Keratinocyte (primary cell): Measurements from ENCODE around the gene MIER2. TPM values are rescaled to one million over a fixed set of nuclear protein-coding genes. Genes with fewer than 3 reads are reported as not detected.

Experiments used
- DNase-seq: peaks from one replicate; pipeline ENCODE4 v3.0.0-alpha.2; 2011; ENCODE audit warnings: low read depth, missing footprints, low spot score
- FAIRE-seq: peaks from 2 replicates; lab custom pipeline; 2011; peaks lifted over from hg19 to GRCh38; lab: Jason Lieb, UNC
- H2AFZ ChIP-seq: 2 replicates; pipeline ENCODE4 v1.6.0; 2012; ENCODE audit warnings: low read length, control low read depth, inconsistent platforms; ENCODE audit not compliant: control insufficient read depth
- H3K27ac ChIP-seq: 2 replicates; pipeline ENCODE4 v1.5.1; 2011; ENCODE audit warnings: low read length; ENCODE audit not compliant: control insufficient read depth, insufficient read depth
- H3K27me3 ChIP-seq: 3 replicates; pipeline ENCODE4 v1.6.0; 2011; ENCODE audit warnings: low read length; ENCODE audit not compliant: control insufficient read depth, insufficient read depth; ENCODE audit errors: extremely low read depth
- H3K36me3 ChIP-seq, 2 experiments: 2 replicates in 1 of 2; 3 replicates in 1 of 2; pipeline ENCODE4 v1.5.1; 2011; ENCODE audit warnings: low read length in 2 of 2, mild to moderate bottlenecking in 1 of 2; ENCODE audit not compliant: control insufficient read depth in 2 of 2, insufficient read depth in 2 of 2; ENCODE audit errors: extremely low read depth in 1 of 2
- H3K4me1 ChIP-seq: 3 replicates; pipeline ENCODE4 v1.5.1; 2011; ENCODE audit warnings: low read length; ENCODE audit not compliant: control insufficient read depth, insufficient read depth; ENCODE audit errors: extremely low read depth
- H3K4me2 ChIP-seq: 3 replicates; pipeline ENCODE4 v1.6.0; 2011; ENCODE audit warnings: low read depth, low read length; ENCODE audit not compliant: control insufficient read depth, insufficient read depth; ENCODE audit errors: extremely low read depth
- H3K4me3 ChIP-seq, 3 experiments: fragments of 200-600 bp in 1 of 3; sonication (generic) in 1 of 3; 2 replicates in 2 of 3; 3 replicates in 1 of 3; pipeline ENCODE4 v1.5.1; 2011 to 2016; ENCODE audit warnings: low read length in 3 of 3, mild to moderate bottlenecking in 3 of 3, control low read depth in 2 of 3, inconsistent platforms in 1 of 3, low read depth in 1 of 3, mixed read lengths in 1 of 3, mixed run types in 1 of 3, moderate library complexity in 1 of 3; ENCODE audit not compliant: control insufficient read depth in 2 of 3, insufficient read depth in 2 of 3; ENCODE audit errors: extremely low read depth in 1 of 3
- H3K79me2 ChIP-seq: 2 replicates; pipeline ENCODE4 v1.6.0; 2012; ENCODE audit warnings: low read length; ENCODE audit not compliant: control insufficient read depth, insufficient read depth
- H3K9ac ChIP-seq: 3 replicates; pipeline ENCODE4 v1.6.0; 2011; ENCODE audit warnings: low read length; ENCODE audit not compliant: control insufficient read depth, insufficient read depth; ENCODE audit errors: extremely low read depth
- H3K9me1 ChIP-seq: 3 replicates; pipeline ENCODE4 v1.6.0; 2011; ENCODE audit warnings: low read length; ENCODE audit not compliant: control insufficient read depth, insufficient read depth; ENCODE audit errors: extremely low read depth
- H3K9me3 ChIP-seq: 2 replicates; pipeline ENCODE4 v1.5.1; 2012; ENCODE audit warnings: low read depth, low read length; ENCODE audit not compliant: control insufficient read depth
- H4K20me1 ChIP-seq: 3 replicates; pipeline ENCODE4 v1.6.0; 2011; ENCODE audit warnings: low read length; ENCODE audit not compliant: control insufficient read depth, insufficient read depth; ENCODE audit errors: extremely low read depth
- EZH2 ChIP-seq: IDR thresholded peaks from one replicate; pipeline ENCODE4 v1.6.1; 2012; ENCODE audit warnings: inconsistent platforms, mild to moderate bottlenecking, low read length, moderate library complexity
- dilution Hi-C: fragments of 300-500 bp; cut with MboI; formaldehyde crosslinking; loops from one replicate; pipeline ENCODE4 v1.7.0; 2020; ENCODE audit warnings: low sequenced_read_pairs; ENCODE audit not compliant: extremely low pct_ligation_motif_present
- polyA plus RNA-seq, 5 experiments: library from polyadenylated mRNA; depleted of rRNA in 3 of 5; stranded (reverse) in 3 of 5; stranded (forward) in 1 of 5; unstranded in 1 of 5; fragments of >200 nt; gene quantifications; 1 replicate in 1 of 5; 2 replicates in 3 of 5; 3 replicates in 1 of 5; pipeline versions ENCODE4 v1.2.1 to v1.2.3, GENCODE V29; 2011 to 2012; ENCODE audit warnings: missing spikeins in 2 of 5, low read depth in 1 of 5, low replicate concordance in 1 of 5
- TF ChIP-seq, protein P1 (sequence below), 3 experiments: IDR thresholded peaks in 1 of 3; conservative IDR thresholded peaks in 1 of 3; optimal IDR thresholded peaks in 1 of 3; 2 replicates in 2 of 3; 3 replicates in 1 of 3; pipeline versions ENCODE3 to v1.5.1; 2011; ENCODE audit warnings: low read length in 3 of 3, mild to moderate bottlenecking in 3 of 3, moderate library complexity in 2 of 3, control low read depth in 1 of 3, inconsistent platforms in 1 of 3; ENCODE audit not compliant: insufficient read depth in 2 of 3; ENCODE audit errors: extremely low read depth in 1 of 3

MIER2 gene
- polyA plus RNA-seq, 1 donor (not counting 4 experiments of a cell fraction or from before 2014, with no cell fraction given): 16.3 TPM

DNA sequence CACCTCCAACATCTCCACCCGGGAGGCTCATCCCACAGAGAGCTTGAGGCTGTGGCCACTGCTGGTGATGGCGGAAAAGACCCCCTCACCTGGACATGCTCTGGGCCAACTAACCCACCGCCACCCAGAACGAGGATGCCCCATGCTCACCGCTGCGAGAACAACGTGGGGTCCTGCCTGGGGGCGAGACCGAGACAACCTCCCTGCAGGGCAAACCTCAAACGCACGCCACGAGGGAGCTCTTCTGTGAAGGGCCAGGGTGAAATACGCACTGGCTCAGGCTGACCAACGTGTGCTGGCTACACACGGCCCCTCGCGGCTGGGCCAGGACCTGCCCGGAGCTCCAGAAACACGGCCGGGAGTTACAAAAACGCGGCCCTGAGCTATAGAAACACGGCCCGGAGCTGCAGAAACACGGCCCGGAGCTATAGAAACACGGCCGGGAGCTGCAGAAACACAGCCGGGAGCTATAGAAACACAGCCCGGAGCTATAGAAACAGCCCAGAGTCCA, 34.4 kb downstream of the MIER2 start:
- Histone ChIP-seq H3K4me1 (no peaks in the 10 kb centered on the region), H3K9me3 (no peaks in the 10 kb centered on the region), H3K4me2 (no peak overlapping the region), H3K27me3 (no peaks in the 10 kb centered on the region), H3K79me2 (peaks cover 17% of the 10 kb centered on the region), H3K36me3 (peaks cover 23 to 40% of the 10 kb centered on the region in 2 experiments), H3K4me3 (no peak overlapping the region), H4K20me1 (peaks cover 5% of the 10 kb centered on the region), H2AFZ (no peak overlapping the region), H3K9ac (no peak overlapping the region), H3K9me1 (no peaks in the 10 kb centered on the region), H3K27ac (no peak overlapping the region)
- FAIRE-seq: no peak
- dilution Hi-C loops: no loop called here
- no peak for DNase-seq
- TF ChIP-seq, protein P1, sequence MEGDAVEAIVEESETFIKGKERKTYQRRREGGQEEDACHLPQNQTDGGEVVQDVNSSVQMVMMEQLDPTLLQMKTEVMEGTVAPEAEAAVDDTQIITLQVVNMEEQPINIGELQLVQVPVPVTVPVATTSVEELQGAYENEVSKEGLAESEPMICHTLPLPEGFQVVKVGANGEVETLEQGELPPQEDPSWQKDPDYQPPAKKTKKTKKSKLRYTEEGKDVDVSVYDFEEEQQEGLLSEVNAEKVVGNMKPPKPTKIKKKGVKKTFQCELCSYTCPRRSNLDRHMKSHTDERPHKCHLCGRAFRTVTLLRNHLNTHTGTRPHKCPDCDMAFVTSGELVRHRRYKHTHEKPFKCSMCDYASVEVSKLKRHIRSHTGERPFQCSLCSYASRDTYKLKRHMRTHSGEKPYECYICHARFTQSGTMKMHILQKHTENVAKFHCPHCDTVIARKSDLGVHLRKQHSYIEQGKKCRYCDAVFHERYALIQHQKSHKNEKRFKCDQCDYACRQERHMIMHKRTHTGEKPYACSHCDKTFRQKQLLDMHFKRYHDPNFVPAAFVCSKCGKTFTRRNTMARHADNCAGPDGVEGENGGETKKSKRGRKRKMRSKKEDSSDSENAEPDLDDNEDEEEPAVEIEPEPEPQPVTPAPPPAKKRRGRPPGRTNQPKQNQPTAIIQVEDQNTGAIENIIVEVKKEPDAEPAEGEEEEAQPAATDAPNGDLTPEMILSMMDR (optimal IDR thresholded peaks at IDR 0.05 in 1 of 3, IDR thresholded peaks at IDR 0.05 in 1 of 3, conservative IDR thresholded peaks at IDR 0.05 in 1 of 3; ENCODE audit: extremely low read depth in 1 of 3, insufficient read depth in 2 of 3, low read length in 3 of 3): no peak
- no peak for TF ChIP-seq EZH2

DNA sequence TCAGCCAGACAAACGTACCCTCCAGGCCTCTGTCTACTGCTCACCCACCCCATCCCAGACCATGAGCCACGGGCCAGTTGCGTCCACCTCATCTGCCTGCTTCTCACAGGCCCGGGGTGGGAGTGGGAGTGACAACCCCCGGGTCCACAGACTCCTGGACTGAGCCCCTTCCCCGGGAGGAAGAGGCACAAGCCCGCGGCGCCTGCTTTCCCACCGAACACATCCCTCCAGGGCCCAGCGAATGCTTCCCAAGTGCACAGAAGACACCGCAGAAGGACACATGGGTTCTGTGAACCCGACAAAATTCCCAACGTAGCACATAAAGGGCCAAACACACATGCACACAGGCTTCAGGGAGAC, 35.4 kb downstream of the MIER2 start:
- no peaks in the 10 kb centered on the region for H3K27me3 ChIP-seq
- peaks cover 15% of the 10 kb centered on the region for H3K79me2 ChIP-seq
- TF ChIP-seq EZH2: no peak
- TF ChIP-seq, protein P1 (optimal IDR thresholded peaks at IDR 0.05 in 1 of 3, IDR thresholded peaks at IDR 0.05 in 1 of 3, conservative IDR thresholded peaks at IDR 0.05 in 1 of 3; ENCODE audit: extremely low read depth in 1 of 3, insufficient read depth in 2 of 3, low read length in 3 of 3): no peak
- H2AFZ ChIP-seq: no peak overlapping the region
- H3K36me3 ChIP-seq: peaks cover 26 to 37% of the 10 kb centered on the region in 2 experiments
- FAIRE-seq: no peak
- peaks cover 5% of the 10 kb centered on the region for H4K20me1 ChIP-seq
- H3K9me1 ChIP-seq: no peaks in the 10 kb centered on the region
- H3K4me3 ChIP-seq: no peak overlapping the region
- H3K27ac ChIP-seq: no peak overlapping the region
- dilution Hi-C loops: no loop called here
- H3K4me2 ChIP-seq: no peak overlapping the region
- H3K9ac ChIP-seq: no peak overlapping the region
- DNase-seq: no peak
- no peaks in the 10 kb centered on the region for H3K4me1 ChIP-seq
- H3K9me3 ChIP-seq: no peaks in the 10 kb centered on the region
